ENCODE data around the gene AVPR2. TPM values are rescaled to one million over a fixed set of nuclear protein-coding genes. Genes with fewer than 3 reads are reported as not detected.

AVPR2 gene
- total RNA-seq, 4 donors from 2014 or later, result 0.19 to 1.3 (median 0.29) TPM

DNA sequence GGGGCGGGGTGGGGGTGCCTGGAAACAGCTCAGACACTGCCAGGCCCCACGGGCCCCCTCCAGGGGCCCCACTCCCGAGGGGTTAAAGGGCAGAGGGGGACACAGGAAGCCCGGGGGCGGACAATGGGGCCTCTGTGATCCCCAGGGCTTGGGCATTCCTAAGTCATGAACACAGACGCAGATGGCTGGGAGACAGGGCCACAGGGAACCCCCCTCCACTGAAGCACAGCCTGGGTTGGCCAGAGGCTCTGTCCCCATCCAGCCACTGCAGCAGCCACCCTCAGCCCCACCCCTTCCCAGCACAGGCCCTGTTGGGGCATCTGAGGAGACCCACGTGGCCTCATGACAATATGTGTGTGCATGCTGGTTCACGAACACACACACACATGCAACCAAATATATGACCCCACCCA lies 22.4 kb upstream of the AVPR2 start:
- 33% methylated on average over 1 of the region's 8 CpGs; no CpG with 5 or more reads in 1 of the 2 donors for WGBS, 2 donors

DNA sequence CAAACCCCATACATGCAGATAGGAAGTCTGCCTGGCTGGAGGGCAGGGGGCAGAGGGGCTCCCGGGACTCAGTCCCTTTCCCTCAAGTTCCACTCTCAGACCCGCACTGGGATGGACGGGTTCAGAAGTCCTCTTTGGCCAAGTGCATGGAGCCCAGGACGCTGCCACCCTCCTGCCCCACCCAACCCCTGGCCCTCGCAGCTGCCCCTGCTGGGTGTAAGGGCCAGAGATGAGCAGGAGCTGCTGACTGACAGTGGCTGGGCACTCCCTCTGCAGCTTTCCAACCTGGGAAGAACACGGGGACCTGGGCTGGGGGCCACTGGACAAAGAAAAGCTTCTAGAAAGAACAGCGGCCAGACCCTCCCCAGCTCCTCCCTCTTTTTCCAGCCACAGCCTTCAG lies 21.9 kb upstream of the AVPR2 start:
- DNase-seq, result no peak
- Histone ChIP-seq H3K4me1 (peaks cover 0 to 14% (median 6%) of the 10 kb centered on the region in 3 donors), H3K27me3 (peaks cover 0 to 100% (median 32%) of the 10 kb centered on the region in 4 donors), H3K27ac (no peak overlapping the region), H3K36me3 (no peaks in the 10 kb centered on the region), H3K4me3 (no peak overlapping the region), H3K9me3 (no peaks in the 10 kb centered on the region)
- intact Hi-C loops (cut with DNase I), result no loop called here
- TF ChIP-seq, protein P1, sequence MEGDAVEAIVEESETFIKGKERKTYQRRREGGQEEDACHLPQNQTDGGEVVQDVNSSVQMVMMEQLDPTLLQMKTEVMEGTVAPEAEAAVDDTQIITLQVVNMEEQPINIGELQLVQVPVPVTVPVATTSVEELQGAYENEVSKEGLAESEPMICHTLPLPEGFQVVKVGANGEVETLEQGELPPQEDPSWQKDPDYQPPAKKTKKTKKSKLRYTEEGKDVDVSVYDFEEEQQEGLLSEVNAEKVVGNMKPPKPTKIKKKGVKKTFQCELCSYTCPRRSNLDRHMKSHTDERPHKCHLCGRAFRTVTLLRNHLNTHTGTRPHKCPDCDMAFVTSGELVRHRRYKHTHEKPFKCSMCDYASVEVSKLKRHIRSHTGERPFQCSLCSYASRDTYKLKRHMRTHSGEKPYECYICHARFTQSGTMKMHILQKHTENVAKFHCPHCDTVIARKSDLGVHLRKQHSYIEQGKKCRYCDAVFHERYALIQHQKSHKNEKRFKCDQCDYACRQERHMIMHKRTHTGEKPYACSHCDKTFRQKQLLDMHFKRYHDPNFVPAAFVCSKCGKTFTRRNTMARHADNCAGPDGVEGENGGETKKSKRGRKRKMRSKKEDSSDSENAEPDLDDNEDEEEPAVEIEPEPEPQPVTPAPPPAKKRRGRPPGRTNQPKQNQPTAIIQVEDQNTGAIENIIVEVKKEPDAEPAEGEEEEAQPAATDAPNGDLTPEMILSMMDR (IDR thresholded peaks at IDR 0.05), result no peak
- no peak for TF ChIP-seq POLR2A (IDR thresholded peaks at IDR 0.05)
- 70% methylated on average over 4 of the region's 7 CpGs; no CpG with 5 or more reads in 1 of the 2 donors for WGBS, 2 donors

More for the DNA sequence above, 22.4 kb upstream of the AVPR2 start:
- no peak for DNase-seq
- H3K4me1 ChIP-seq, result peaks cover 0 to 14% (median 6%) of the 10 kb centered on the region in 3 donors
- H3K27ac ChIP-seq, result no peak overlapping the region
- no peaks in the 10 kb centered on the region for H3K36me3 ChIP-seq
- H3K27me3 ChIP-seq, result peaks cover 0 to 97% (median 31%) of the 10 kb centered on the region in 4 donors
- no peaks in the 10 kb centered on the region for H3K9me3 ChIP-seq
- intact Hi-C loops (cut with DNase I), result no loop called here
- no peak for TF ChIP-seq POLR2A (IDR thresholded peaks at IDR 0.05)
- TF ChIP-seq, protein P1 (IDR thresholded peaks at IDR 0.05), result no peak
- no peak overlapping the region for H3K4me3 ChIP-seq

DNA sequence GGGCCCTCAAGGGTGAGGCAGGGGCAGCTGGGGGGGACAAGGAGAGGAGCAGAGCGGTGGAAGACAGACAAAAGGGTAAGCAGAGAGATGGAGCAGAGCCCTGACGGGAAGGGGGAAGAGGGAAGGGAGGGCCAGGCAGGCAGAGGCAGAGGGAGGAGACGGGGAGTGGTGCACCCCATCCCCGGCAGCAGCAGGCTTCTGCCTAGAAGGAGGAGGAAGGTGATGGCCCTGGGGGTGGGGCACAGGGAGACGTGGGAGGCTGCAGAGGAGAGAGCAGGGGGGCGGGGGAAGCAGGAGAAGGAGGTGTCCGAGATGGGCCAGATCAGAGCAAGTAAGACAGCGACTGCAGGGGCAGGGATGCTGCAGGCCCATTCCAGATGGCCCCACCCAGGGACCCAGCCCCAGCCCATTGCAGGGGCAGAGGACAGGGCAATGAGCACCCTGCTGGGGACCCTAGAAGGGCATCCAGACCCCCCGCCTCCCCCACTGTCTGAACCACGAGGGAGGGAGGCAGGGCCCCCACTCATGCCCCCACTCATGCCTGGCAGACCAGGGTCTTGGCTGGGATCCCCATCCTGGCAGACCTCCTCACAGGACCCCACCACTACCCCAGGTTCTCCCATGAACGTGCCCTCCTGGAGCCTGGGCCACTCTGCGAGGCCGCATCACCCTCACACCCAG lies 21.2 kb upstream of the AVPR2 start:
- H3K9me3 ChIP-seq, result no peaks in the 10 kb centered on the region
- no peak for DNase-seq
- H3K4me3 ChIP-seq, result no peak overlapping the region
- H3K27me3 ChIP-seq, result peaks cover 0 to 98% (median 32%) of the 10 kb centered on the region in 4 donors
- peaks cover 0 to 14% (median 6%) of the 10 kb centered on the region in 3 donors for H3K4me1 ChIP-seq
- 21 to 52% methylated on average over 3 to 8 of the region's 13 CpGs for WGBS, 2 donors
- TF ChIP-seq POLR2A (IDR thresholded peaks at IDR 0.05), result no peak
- TF ChIP-seq, protein P1 (IDR thresholded peaks at IDR 0.05), result no peak
- intact Hi-C loops (cut with DNase I), result no loop called here
- no peak overlapping the region for H3K27ac ChIP-seq
- H3K36me3 ChIP-seq, result no peaks in the 10 kb centered on the region

DNA sequence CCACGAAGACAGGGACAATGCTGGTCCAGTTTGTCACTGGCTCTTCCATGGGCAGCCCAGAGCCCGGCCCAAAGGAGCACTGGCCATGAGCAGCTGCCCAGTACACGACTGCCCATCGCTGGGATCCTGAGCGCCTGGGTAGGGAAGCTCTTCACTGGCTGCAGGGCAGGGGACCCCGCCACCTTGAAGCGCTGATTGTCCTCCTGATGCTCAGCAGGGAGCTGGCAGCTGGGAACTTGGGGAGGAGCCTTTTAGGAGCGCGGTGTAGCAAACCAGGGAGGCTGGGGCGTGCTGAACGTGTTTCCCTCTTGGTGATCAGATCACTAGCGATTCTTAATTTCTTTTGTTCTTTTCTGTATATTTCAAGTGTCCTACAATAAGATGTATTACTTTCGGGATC lies 20.3 kb upstream of the AVPR2 start:
- peaks cover 0 to 14% (median 6%) of the 10 kb centered on the region in 3 donors for H3K4me1 ChIP-seq
- WGBS, 2 donors, result 60% methylated on average over 11 of the region's 13 CpGs; no CpG with 5 or more reads in 1 of the 2 donors

DNA sequence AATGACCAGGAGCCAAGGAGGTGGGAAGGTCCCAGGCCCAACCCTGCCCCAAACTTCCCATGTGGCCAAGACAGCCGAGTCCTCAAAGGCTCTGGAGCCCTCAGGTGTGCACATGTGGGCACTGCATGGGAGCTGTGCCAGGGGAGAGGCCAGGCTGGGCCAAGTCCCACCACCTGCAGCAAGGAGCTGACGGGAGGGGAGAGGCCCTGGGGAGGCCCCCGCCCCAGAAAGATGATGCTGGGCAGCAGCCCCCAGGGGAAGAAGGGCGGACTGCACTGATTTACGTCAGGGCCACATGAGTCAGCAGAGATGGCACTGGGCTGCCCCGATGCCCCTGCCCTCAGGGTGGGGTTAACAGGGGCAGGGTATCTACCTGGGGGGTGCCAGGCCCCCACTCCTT lies 19.9 kb upstream of the AVPR2 start:
- peak overlapping the region in 2 of 4 donors; percentile 30 to 56 for H3K4me3 ChIP-seq
- no peaks in the 10 kb centered on the region for H3K36me3 ChIP-seq
- no peaks in the 10 kb centered on the region for H3K9me3 ChIP-seq
- H3K27me3 ChIP-seq, result peaks cover 0 to 87% (median 30%) of the 10 kb centered on the region in 4 donors
- no peak overlapping the region for H3K27ac ChIP-seq
- 17 to 51% methylated on average over 3 to 4 of the region's 6 CpGs for WGBS, 2 donors
- intact Hi-C loops (cut with DNase I), result no loop called here
- peaks cover 0 to 14% (median 6%) of the 10 kb centered on the region in 3 donors for H3K4me1 ChIP-seq
- no peak for TF ChIP-seq POLR2A (IDR thresholded peaks at IDR 0.05)
- TF ChIP-seq, protein P1 (IDR thresholded peaks at IDR 0.05), result peak in 1 of 6 experiments; percentile 3
- no peak for DNase-seq

More for the DNA sequence above, 20.3 kb upstream of the AVPR2 start:
- no peak overlapping the region for H3K4me3 ChIP-seq
- DNase-seq, result no peak
- H3K9me3 ChIP-seq, result no peaks in the 10 kb centered on the region
- peaks cover 0 to 92% (median 32%) of the 10 kb centered on the region in 4 donors for H3K27me3 ChIP-seq
- TF ChIP-seq, protein P1 (IDR thresholded peaks at IDR 0.05), result no peak
- H3K27ac ChIP-seq, result no peak overlapping the region
- intact Hi-C loops (cut with DNase I), result no loop called here
- H3K36me3 ChIP-seq, result no peaks in the 10 kb centered on the region
